Neural progenitor cell (in vitro differentiated cells): ENCODE data around the gene GALNT7. TPM values are rescaled to one million over a fixed set of nuclear protein-coding genes. Genes with fewer than 3 reads are reported as not detected.

Experiments used
- DNase-seq: peaks from one replicate; pipeline ENCODE4 v3.0.0-alpha.2; 2016; ENCODE audit warnings: low spot score
- H2AFZ ChIP-seq: fragments of 200-600 bp; sonication (generic); replicated peaks from 2 replicates; pipeline ENCODE4 v1.6.1; 2016; ENCODE audit warnings: antibody characterized with exemption
- H3F3A ChIP-seq: fragments of 200-600 bp; sonication (generic); 2 replicates; pipeline ENCODE4 v1.6.1; 2016; ENCODE audit warnings: antibody characterized with exemption, low read depth
- H3K27ac ChIP-seq: fragments of 200-600 bp; sonication (generic); 2 replicates; pipeline ENCODE4 v1.5.1; 2016; ENCODE audit warnings: mild to moderate bottlenecking
- H3K27me3 ChIP-seq: fragments of 200-600 bp; sonication (generic); 2 replicates; pipeline ENCODE4 v1.6.1; 2016; ENCODE audit warnings: mild to moderate bottlenecking, moderate library complexity
- H3K36me3 ChIP-seq: fragments of 200-600 bp; sonication (generic); 2 replicates; pipeline ENCODE4 v1.5.1; 2016
- H3K4me1 ChIP-seq: fragments of 200-600 bp; sonication (generic); 2 replicates; pipeline ENCODE4 v1.6.1; 2016; ENCODE audit warnings: mixed run types
- H3K4me2 ChIP-seq: fragments of 200-600 bp; sonication (generic); 2 replicates; pipeline ENCODE4 v1.6.1; 2016
- H3K4me3 ChIP-seq: fragments of 200-600 bp; sonication (generic); 2 replicates; pipeline ENCODE4 v1.5.1; 2016
- H3K79me2 ChIP-seq: fragments of 200-600 bp; sonication (generic); 2 replicates; pipeline ENCODE4 v1.6.1; 2016; ENCODE audit warnings: low read depth
- H3K9ac ChIP-seq: fragments of 200-600 bp; sonication (generic); 2 replicates; pipeline ENCODE4 v1.6.1; 2016
- H3K9me3 ChIP-seq: fragments of 200-600 bp; sonication (generic); 2 replicates; pipeline ENCODE4 v1.5.1; 2016; ENCODE audit warnings: low read depth
- H4K20me1 ChIP-seq: fragments of 200-600 bp; sonication (generic); 2 replicates; pipeline ENCODE4 v1.6.1; 2016; ENCODE audit warnings: low read depth
- H3K27ac Mint-ChIP-seq: 3 replicates; pipeline ENCODE4 v1.8.0; 2021; ENCODE audit warnings: mixed read lengths
- H3K27me3 Mint-ChIP-seq: 2 replicates; pipeline ENCODE4 v1.8.0; 2022; ENCODE audit warnings: low read depth, mild to moderate bottlenecking, inconsistent platforms, moderate library complexity, mixed read lengths; ENCODE audit not compliant: insufficient read depth
- H3K36me3 Mint-ChIP-seq: 3 replicates; pipeline ENCODE4 v1.8.0; 2021; ENCODE audit warnings: mixed read lengths
- H3K4me1 Mint-ChIP-seq: 3 replicates; pipeline ENCODE4 v1.8.0; 2021; ENCODE audit warnings: mixed read lengths
- H3K4me3 Mint-ChIP-seq: 3 replicates; pipeline ENCODE4 v1.8.0; 2021; ENCODE audit warnings: mild to moderate bottlenecking, moderate library complexity, mixed read lengths
- H3K9me3 Mint-ChIP-seq: 3 replicates; pipeline ENCODE4 v1.8.0; 2020; ENCODE audit warnings: mixed read lengths
- CTCF ChIP-seq: fragments of 200-600 bp; sonication (generic); IDR thresholded peaks from 2 replicates; pipeline ENCODE4 v1.5.1; 2017; ENCODE audit warnings: antibody characterized with exemption, mild to moderate bottlenecking
- EZH2 ChIP-seq: fragments of 200-600 bp; sonication (generic); IDR thresholded peaks from 2 replicates; pipeline ENCODE4 v1.6.1; 2017; ENCODE audit warnings: antibody characterized with exemption, mild to moderate bottlenecking, moderate library complexity
- EZH2phosphoT487 ChIP-seq: fragments of 200-600 bp; sonication (generic); IDR thresholded peaks from 2 replicates; pipeline ENCODE4 v1.6.1; 2017; ENCODE audit warnings: antibody characterized with exemption
- total RNA-seq: library from RNA; depleted of rRNA; stranded (reverse); fragments of >200 nt; gene quantifications from 2 replicates; pipeline ENCODE4 v1.2.3, GENCODE V29; 2015; ENCODE audit warnings: low replicate concordance

The GALNT7 gene
- total RNA-seq, 1 donor from 2014 or later = 62.3 TPM

- Histone ChIP-seq H3K4me2 (no peak overlapping the region), H3F3A (no peaks in the 10 kb centered on the region), H3K4me1 (no peaks in the 10 kb centered on the region), H3K4me3 (no peak overlapping the region), H3K9ac (no peak overlapping the region), H3K27me3 (no peaks in the 10 kb centered on the region), H3K27ac (no peak overlapping the region), H3K36me3 (no peaks in the 10 kb centered on the region), H2AFZ (no peak overlapping the region), H3K79me2 (no peaks in the 10 kb centered on the region), H3K9me3 (no peaks in the 10 kb centered on the region), H4K20me1 (no peaks in the 10 kb centered on the region)
- TF ChIP-seq EZH2phosphoT487 (no peak), CTCF (no peak), EZH2 (no peak)
- Mint-ChIP-seq H3K27me3 (no peaks in the 10 kb centered on the region), H3K27ac (no peak overlapping the region), H3K9me3 (no peaks in the 10 kb centered on the region), H3K4me3 (no peak overlapping the region), H3K4me1 (peaks cover 8% of the 10 kb centered on the region), H3K36me3 (peaks cover 1% of the 10 kb centered on the region)
- DNase-seq = no peak
These were observed 7.7 kb upstream of the GALNT7 start for GRCh38 chr4:173160871-173161270.

DNA sequence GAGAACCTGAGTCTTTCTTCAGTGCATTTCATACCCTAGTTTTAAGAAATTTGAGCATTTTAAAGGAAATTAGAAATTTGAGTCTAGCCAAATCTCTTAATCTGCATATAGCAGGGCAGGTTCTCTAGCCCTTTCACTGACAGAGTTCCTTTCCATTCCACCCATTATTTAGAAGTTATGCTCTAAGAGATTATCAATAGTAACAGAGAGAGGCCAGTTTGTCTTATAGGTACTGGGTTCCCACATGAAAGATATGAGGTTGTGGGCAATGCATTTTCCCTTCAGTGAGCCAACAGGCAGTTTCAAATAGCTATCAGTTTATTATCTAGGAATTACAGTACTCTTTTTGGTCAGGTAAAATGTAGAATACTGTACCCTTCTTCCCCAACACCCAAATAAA is 7.3 kb upstream of the GALNT7 start:
- H3K27ac ChIP-seq = no peak overlapping the region
- no peaks in the 10 kb centered on the region for H3K79me2 ChIP-seq
- no peaks in the 10 kb centered on the region for H3K27me3 Mint-ChIP-seq
- no peak overlapping the region for H3K9ac ChIP-seq
- DNase-seq = no peak
- H3K4me1 Mint-ChIP-seq = peaks cover 8% of the 10 kb centered on the region
- H3K4me3 ChIP-seq = no peak overlapping the region
- H3K4me2 ChIP-seq = no peak overlapping the region
- H3K9me3 Mint-ChIP-seq = no peaks in the 10 kb centered on the region
- no peaks in the 10 kb centered on the region for H3K27me3 ChIP-seq
- TF ChIP-seq EZH2 (no peak), CTCF (no peak), EZH2phosphoT487 (no peak)
- no peak overlapping the region for H3K4me3 Mint-ChIP-seq
- no peaks in the 10 kb centered on the region for H3K36me3 ChIP-seq
- H3K36me3 Mint-ChIP-seq = peaks cover 1% of the 10 kb centered on the region
- H4K20me1 ChIP-seq = no peaks in the 10 kb centered on the region
- no peak overlapping the region for H3K27ac Mint-ChIP-seq
- no peak overlapping the region for H2AFZ ChIP-seq
- no peaks in the 10 kb centered on the region for H3K9me3 ChIP-seq
- H3K4me1 ChIP-seq = no peaks in the 10 kb centered on the region
- no peaks in the 10 kb centered on the region for H3F3A ChIP-seq

DNA sequence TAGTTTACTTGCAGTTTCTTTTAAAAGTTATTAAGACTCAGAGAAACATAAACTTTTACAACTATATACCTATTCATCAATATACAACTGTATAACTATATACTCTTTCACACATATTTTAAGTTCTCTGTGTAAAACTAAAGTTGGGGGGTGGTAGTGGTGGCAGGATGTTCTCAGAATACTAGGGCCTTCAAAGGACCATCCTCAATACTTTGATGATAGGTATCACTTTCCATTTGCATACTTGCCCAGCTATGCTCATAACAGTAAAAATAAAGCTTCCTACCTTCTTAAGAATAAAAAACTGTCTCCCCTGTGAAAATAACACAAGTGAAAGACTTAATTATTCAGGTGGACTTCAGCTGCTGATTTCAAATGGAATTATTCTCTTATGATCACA is 2.9 kb upstream of the GALNT7 start:
- no peak overlapping the region for H3K4me3 Mint-ChIP-seq

More for the DNA sequence above, 2.9 kb upstream of the GALNT7 start:
- H3K9me3 Mint-ChIP-seq = no peaks in the 10 kb centered on the region
- Histone ChIP-seq H3K4me1 (peaks cover 11% of the 10 kb centered on the region), H3K27me3 (no peaks in the 10 kb centered on the region), H2AFZ (no peak overlapping the region), H3K4me2 (no peak overlapping the region), H3K9me3 (no peaks in the 10 kb centered on the region), H3K36me3 (no peaks in the 10 kb centered on the region), H3K4me3 (no peak overlapping the region), H3K27ac (no peak overlapping the region), H4K20me1 (peaks cover 9% of the 10 kb centered on the region), H3K79me2 (peaks cover 25% of the 10 kb centered on the region), H3F3A (peaks cover 30% of the 10 kb centered on the region), H3K9ac (no peak overlapping the region)
- no peak for TF ChIP-seq EZH2
- TF ChIP-seq EZH2phosphoT487 = no peak
- no peak for TF ChIP-seq CTCF
- peaks cover 21% of the 10 kb centered on the region for H3K4me1 Mint-ChIP-seq
- peaks cover 4% of the 10 kb centered on the region for H3K27me3 Mint-ChIP-seq
- no peak overlapping the region for H3K27ac Mint-ChIP-seq
- DNase-seq = no peak
- peaks cover 4% of the 10 kb centered on the region for H3K36me3 Mint-ChIP-seq
